IMR-90 (cell line): ENCODE results near the gene PPP3CA.

Experiments
- FOS ChIP-seq: fragments of 150-350 bp; IDR thresholded peaks from 2 replicates; pipeline ENCODE4 v1.6.1; 2016; ENCODE audit warnings: low read depth, low read length
- MAFK ChIP-seq: IDR thresholded peaks from 2 replicates; pipeline ENCODE4 v1.6.1; 2012; ENCODE audit warnings: low read depth, low read length, improper control_type of control experiment
- MXI1 ChIP-seq: IDR thresholded peaks from 2 replicates; pipeline ENCODE4 v1.6.1; 2012; ENCODE audit warnings: low read depth, mild to moderate bottlenecking, low read length, moderate library complexity, borderline replicate concordance
- POLR2A ChIP-seq: IDR thresholded peaks from 2 replicates; pipeline ENCODE4 v1.6.1; 2012; ENCODE audit warnings: mild to moderate bottlenecking, low read depth, low read length
- RAD21 ChIP-seq: IDR thresholded peaks from 2 replicates; pipeline ENCODE4 v1.6.1; 2012; ENCODE audit warnings: low read length, improper control_type of control experiment
- TF ChIP-seq, protein P1 (sequence below): conservative IDR thresholded peaks from 2 replicates; pipeline ENCODE4 v1.5.1; 2012; ENCODE audit warnings: mild to moderate bottlenecking, low read depth, low read length, improper control_type of control experiment

DNA sequence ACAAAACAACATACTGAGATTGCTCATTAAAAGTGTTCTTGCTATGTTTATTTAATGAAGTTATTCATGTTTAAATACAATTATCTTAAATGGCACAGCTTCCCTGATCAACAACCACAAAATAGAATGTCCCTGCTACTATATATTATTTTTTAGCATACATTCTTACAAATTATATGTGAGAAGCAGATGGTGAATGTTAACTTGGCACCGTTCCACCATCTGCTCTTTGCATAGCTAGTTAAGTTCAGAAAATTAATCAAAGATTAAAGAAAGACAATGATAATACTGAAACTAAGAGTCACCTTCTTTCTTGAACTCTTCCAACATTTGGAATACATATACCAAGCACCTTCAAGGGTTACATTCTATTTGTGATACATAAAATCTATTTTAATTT is 94.2 kb downstream of the PPP3CA start:
- TF ChIP-seq POLR2A: no peak
- TF ChIP-seq, protein P1, sequence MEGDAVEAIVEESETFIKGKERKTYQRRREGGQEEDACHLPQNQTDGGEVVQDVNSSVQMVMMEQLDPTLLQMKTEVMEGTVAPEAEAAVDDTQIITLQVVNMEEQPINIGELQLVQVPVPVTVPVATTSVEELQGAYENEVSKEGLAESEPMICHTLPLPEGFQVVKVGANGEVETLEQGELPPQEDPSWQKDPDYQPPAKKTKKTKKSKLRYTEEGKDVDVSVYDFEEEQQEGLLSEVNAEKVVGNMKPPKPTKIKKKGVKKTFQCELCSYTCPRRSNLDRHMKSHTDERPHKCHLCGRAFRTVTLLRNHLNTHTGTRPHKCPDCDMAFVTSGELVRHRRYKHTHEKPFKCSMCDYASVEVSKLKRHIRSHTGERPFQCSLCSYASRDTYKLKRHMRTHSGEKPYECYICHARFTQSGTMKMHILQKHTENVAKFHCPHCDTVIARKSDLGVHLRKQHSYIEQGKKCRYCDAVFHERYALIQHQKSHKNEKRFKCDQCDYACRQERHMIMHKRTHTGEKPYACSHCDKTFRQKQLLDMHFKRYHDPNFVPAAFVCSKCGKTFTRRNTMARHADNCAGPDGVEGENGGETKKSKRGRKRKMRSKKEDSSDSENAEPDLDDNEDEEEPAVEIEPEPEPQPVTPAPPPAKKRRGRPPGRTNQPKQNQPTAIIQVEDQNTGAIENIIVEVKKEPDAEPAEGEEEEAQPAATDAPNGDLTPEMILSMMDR: no peak
- TF ChIP-seq RAD21: no peak
- TF ChIP-seq MXI1: no peak
- TF ChIP-seq FOS: no peak
- TF ChIP-seq MAFK: no peak
